Activated T-helper 1 cell treated with Interleukin-2 at 50 U/mL for 16 hours (primary cell): Measurements from ENCODE around the gene DMAC2.
"Not testable (repeated sequence)": the region's sequence is repeated elsewhere in the genome, so short reads cannot be mapped to it uniquely, and the experiment has no call there.

Experiments used
- DNase-seq: peaks from one replicate; pipeline ENCODE4 v3.0.0-alpha.2; 2020; ENCODE audit warnings: low read depth

The DMAC2 gene

DNA sequence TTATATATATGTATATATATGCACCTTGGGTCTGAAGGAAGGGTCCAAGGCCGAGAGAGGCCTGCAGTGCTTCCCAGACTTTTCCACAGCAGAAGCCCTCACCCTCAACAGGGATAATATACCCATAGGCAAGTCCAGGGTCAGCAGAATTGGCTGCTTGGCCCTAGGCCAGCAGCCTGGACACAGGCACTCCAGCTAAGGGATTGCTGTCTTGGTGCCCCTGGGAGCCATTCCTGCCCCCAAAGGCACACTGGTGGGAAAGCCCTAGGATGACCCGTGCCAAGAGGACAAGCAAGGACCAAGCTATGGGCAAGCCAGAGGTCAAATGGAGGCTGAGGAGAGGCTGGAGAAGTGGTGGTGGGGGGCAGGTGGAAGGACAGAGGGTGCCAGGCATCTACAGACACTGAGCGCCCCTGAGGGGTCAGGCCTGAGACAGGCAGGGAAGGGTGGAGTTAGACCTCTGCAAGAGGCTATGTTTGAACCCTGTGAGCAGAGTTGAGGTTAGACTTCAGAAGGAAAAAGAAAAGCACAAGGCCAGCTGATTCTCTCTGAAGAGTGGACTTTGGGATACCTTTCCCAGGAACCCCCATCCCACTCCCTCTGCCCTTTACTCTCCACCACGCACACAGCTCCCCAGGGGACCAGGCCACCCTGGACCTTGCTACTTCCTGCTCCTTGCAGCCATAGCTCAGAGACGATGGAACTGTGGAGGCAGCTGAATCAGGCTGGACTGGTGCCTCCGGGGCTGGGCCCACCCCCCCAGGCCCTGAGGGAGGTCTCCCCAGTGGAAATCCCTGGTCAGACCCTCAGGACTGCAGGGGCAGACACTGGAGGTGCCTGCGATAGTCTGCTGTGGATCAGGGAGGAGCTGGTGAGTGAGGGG, 3.0 kb upstream of the DMAC2 start, which contains the start of gene ERICH4:
Gene ERICH4, plus strand, starts transcription at position 684 of the 883 bp plus-strand sequence. Its CDS starts 14 bp downstream, at position 698.
- no peak for DNase-seq

DNA sequence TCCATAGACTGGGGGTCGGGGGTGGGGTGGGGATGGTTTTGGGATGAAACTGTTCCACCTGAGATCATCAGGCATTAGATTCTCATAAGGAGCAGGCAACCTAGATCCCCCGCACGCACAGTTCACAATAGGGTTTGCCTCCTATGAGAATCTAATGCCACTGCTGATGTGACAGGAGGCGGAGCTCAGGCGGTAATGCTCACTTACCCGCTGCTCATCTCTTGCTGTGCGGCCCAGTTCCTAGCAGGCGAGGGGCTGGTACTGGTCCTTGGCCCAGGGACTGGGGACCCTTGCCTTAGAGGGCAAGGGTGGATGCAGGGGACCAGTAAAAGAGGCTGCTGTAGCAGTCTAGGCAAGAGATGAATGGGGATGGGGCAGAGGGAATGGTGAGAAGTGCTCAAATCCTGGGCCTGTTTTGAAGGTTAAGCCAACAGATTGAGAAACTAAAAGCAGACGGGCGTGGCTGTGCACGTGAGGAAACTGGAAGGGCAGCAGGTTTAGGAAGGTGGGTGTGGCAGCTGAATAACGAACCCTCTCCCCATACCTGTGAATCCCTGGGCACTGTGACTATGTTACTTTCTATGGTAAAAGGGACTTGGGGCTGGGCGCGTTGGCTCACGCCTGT, 1.7 kb upstream of the DMAC2 start:
- DNase-seq: no peak

DNA sequence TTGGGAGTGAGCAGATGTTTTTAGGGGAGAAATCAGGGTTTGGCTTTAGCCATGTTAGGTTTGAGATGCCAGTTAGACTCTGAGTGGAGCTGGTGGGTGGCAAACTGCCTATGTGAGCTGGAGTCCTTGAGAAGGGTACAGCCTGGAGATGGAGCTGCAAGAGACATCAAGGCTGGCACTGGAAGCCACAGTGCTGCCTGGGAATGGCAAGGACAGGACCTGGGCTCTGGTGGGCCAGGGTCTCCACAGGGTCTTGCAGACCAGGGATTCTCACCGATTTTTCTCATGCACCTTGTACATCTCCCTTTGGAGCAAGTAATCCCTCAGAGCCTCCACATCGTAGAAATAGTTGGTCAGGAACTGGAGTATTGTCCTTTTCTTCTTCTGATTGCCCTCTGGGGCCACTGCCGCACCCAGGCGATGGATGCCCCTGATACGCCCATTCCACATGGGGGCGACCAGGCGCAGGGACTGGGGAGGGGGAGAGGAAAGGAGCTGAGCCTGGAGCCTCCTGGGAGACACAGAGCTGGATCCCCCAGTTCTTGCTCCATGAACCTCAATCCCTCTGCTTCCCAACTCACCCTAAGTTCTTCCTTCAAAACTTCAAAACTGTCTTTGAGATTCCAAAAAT, 1.7 kb downstream of the DMAC2 start:
- DNase-seq: no peak

DNA sequence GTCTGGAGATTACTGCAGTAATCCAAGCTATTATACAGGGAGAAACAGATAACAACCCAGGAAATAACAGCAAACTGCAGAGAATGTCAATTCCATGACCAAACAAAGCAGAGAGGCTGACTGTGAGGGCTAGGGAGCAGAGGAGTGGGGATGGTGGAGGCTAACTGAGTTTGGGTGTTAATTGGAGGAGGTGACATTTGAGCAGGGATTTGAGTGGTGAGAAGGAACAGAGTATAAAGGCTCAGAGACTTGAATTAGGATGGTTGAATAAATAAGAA, 3.1 kb downstream of the DMAC2 start:
- DNase-seq: no peak

DNA sequence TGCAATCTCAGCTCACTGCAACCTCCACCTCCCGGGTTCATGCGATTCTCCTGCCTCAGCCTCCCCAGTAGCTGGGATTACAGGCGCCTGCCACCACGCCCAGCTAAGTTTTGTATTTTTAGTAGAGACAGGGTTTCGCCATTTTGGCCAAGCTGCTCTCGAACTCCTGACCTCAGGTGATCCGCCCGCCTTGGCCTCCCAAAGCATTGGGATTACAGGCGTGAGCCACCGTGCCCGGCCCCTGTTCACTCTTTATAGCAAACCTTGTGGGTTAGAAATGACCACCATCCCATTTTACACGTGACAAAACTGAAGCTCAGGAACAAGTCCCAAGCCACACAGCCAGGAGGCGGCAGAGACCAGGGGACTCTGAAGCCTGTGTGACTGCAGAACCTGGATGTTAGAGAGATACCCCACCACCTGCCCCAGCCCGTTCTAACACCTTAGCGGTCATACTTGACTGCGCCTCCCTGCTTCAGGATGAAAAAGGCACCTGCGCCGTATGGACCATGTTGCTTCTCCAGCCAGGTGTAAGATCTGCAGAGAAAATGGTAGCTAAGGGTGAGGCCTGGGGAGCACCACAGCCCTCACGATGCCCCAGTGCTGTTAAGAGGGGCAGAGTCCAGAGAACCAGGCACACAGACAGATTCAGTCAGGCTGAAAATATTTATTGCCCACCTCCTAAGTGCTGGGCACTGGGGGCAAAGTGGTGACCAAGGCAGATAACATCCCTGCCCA, 3.6 kb downstream of the DMAC2 start:
- DNase-seq: no peak

DNA sequence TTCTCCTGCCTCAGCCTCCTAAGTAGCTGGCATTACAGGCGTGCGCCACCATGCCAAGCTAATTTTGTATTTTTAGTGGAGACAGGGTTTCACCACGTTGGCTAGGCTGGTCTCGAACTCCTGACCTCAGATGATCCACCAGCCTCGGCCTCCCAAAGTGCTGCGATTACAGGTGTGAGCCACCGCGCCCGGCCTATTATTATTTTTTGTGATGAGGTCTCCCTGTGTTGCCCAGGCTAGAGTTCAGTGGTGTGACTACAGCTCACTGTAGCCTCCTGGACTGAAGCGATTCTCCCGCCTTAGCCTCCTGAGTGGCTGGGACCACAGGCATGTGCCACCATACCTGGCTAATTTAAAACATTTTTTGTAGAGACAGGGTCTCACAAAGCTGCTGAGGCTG, 4.3 kb downstream of the DMAC2 start:
- DNase-seq: not testable (repeated sequence)

DNA sequence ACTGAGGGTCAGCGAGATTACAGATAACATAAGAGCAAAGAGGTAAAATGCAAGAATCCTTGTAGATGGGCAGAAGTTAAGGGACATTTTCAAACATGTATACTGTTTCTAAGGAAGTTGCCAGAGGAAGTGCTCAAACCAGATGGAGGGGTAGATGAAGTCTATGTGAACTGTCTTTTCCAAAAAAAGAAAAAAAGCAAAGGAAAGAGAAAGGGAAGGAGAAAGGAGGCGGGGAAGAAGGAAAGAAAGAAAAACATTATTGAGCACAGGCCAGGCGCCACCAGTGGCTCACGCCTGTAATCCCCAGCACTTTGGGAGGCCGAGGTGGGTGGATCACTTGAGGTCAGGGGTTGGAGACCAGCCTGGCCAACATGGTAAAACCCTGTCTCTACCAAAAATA, 5.3 kb downstream of the DMAC2 start:
- no peak for DNase-seq

DNA sequence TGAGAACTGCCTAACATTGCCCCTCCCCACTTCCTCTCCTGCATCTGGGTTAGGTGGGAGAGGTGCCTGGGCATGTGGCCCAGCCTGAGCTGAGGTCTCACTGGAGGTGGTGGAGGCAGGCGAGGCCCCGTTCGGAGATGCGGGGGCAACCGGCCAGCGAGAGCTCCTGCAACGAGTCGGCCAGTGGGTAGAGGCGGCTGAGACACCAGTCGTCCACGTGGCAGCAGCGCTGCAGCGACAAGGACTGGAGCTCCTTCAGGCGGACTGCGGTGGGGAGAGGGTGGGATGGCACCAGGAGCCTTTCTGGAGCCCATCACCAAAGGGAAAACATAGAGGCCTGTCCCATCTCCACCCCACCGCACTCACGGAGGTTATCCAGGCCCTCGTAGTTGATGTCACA, 6.5 kb downstream of the DMAC2 start:
- no peak for DNase-seq

DNA sequence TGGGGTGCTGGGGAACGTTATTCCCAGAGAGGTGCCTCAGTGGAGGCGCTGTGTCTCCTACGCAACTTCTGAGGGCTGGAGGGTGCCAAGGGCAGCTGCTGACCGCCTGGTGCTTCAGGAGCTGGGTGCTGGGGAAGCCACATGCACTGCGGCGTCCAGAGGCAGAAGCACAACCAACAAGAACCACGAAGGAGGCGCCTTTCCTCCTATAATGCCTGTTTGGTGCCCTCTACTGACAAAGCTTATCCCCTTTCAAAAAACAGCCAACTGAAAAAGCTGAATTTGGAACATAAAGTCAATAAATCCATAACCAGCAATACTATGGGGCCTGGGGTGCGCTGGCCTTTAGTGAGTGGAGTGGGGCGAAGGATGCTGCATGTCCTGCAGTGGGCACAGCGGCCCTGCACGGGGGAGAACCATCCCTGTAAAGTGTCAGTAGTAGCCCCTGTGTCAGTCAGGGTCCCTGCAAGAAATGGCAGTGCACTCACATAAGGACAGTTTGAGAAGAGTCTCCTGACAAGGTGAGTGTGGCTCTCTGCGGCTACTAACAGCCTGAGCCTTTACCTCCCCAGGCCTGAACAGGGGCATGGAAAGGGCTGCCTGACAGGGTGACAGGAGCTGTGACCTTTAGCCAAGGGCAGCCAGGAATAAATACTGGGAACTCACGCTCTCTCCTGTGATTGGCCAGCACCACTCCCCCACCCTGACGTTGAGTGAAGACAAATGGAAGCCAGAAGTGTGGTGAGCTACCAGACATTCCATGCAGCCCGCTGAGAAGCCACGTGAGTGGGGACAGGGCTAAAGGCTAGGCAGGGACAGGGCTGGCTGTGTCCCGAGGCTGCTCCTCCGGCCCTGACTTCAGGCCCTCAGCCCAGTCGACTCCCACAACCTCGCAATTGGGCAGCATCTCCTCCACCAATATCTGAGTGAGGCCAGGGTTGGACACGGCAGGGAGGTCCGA, 8.0 kb downstream of the DMAC2 start:
- DNase-seq: no peak

DNA sequence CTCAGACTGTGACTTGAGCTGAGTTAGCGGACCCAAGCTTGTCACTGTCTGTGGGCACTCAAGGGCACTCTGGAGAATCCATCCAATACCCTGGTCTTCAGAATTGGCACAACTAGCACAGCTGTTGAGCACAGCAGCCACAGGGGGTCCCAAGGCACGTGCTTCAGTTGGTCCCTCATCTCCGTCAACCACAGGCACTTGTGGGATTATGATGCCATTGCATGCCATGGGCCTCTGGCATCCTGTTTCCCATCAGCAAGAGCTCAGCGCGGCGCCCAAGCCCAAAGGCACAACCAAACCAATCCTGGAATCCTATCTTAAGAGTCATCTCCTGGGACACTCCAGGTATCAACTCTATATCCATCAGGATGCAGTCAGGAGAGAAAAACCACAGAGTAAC, 8.8 kb downstream of the DMAC2 start:
- DNase-seq: no peak

DNA sequence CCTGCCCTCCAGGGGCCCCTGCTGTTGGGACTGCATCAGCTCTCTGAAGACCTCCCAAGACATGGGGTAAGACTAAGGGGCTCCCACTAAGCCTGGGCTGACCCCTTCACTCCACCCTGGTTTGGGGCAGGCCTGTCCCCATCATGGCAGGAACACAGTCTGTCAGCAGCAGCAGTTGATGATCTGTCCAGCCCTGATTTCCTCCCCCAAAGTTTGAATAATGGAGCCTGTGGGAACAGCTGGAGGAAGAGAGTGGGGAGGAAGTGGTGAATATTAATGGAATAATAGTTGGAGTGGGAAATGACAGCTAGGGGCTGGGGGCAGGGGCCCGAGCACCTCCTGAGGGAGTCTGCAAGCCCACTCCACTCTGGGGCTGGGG, 11.2 kb downstream of the DMAC2 start:
- no peak for DNase-seq

DNA sequence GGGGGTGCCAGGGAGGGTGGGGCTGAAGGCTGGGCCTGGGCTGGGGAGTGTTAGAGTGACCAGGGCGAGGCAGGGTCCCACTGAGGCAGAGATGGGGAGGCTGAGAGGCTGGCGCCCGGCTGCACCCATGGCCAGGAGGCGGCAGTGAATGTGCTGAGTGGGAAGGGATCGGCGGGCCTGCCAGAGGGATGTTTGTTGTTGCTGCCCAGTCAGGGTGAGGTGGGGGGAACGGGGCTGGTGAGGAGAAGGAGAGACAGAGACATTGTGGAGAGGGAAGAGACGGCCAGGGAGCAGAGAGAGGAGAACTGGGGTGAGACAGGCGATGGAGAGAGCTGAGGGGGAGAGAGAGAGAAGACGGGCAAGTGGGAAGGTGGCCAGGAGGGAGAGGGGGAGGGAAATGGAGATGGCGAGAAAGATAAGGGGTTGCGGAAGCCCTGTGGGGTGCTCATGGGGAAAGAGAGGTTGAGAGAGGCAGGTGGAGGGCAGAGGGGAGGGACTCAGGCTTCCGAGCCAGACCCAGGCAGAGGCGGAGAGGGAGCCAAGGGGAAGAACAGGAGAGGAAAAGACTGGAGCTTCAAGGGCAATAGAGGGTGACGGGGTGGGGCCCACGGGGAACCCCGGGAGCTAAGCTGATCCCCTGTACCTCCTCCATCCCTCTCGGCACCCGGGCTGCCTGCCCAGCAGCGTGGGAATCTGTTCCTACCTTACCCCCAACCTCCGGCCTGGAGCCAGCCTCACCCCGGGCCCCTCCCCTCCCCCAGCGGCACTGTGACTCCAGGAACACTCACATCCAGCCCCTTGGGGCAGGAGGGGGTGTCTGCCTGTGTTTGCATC, 11.8 kb downstream of the DMAC2 start:
- peak; percentile 34 for DNase-seq

DNA sequence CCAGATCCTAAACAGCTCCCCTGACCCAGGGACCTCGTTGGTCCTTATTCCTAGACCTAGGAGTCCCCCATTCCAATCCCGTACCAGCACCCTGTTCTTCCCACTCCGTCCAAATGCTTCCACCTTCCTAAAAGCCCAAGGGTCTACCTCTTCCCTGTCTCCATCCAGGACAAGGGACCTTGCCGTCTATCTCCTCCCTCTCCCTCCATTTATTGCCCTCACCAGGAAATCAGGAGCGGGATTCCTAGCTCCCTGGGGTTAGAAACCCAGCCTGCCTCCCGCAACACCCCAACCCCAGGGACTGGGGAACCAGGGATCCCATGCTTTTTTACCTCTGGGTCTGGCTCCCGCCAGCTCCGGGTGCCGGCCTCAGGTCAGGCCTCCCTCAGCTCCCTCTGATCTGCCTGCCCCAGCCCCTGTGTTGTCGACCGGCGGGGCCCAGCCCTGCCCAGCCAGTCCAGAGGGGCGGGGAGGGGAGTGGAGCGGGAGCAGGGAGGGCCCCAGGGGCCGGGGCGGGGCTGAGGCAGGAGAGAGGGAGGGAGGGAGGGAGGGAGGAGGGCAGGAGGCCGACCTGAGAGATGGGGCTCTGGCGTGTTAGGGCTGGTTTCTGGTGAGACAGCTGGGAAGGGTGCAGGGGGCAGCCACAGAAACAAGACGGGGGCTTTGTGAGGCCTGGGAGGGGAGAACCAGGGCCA, 12.6 kb downstream of the DMAC2 start, which contains the start of gene B3GNT8:
Gene B3GNT8, minus strand, starts transcription at position 423 of the 695 bp plus-strand sequence. CDS start 596 bp downstream, outside the sequence.
- DNase-seq: peak; percentile 15

DNA sequence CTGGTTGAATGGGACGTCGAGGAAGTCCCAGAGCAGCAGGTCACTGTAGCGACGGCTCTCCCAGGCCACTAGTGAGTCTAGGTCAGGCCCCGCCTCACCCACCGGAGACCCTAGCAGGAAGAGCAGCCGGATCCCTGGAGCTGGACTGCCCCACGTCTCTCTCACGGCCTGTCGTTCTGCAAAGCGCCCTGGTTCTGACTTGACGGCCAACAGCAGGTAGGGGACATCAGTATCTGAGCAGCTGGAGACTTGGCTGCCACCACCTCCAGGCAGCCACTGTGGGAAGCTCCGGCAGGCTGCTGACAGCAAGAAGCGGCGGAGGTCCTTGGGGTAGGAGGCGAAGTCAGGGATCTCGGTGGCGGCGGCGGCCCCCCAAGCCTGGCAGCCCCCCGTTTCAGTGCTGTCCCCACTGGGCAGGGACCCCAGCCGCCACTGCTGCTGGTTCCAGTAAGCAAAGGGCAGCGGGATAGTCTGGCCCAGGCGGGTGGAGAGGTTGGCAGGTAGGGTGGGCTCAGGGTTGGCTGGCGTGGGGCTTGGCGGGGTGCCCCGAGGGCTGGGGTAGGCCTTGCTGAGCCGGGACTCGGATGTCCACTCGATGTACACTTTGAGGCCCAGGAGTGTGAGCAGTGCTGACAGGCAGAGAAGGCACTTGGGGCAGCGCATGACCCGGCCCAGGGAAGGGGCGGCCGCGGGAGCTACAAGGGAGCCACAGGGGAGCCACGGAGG, 13.4 kb downstream of the DMAC2 start:
- DNase-seq: no peak

DNA sequence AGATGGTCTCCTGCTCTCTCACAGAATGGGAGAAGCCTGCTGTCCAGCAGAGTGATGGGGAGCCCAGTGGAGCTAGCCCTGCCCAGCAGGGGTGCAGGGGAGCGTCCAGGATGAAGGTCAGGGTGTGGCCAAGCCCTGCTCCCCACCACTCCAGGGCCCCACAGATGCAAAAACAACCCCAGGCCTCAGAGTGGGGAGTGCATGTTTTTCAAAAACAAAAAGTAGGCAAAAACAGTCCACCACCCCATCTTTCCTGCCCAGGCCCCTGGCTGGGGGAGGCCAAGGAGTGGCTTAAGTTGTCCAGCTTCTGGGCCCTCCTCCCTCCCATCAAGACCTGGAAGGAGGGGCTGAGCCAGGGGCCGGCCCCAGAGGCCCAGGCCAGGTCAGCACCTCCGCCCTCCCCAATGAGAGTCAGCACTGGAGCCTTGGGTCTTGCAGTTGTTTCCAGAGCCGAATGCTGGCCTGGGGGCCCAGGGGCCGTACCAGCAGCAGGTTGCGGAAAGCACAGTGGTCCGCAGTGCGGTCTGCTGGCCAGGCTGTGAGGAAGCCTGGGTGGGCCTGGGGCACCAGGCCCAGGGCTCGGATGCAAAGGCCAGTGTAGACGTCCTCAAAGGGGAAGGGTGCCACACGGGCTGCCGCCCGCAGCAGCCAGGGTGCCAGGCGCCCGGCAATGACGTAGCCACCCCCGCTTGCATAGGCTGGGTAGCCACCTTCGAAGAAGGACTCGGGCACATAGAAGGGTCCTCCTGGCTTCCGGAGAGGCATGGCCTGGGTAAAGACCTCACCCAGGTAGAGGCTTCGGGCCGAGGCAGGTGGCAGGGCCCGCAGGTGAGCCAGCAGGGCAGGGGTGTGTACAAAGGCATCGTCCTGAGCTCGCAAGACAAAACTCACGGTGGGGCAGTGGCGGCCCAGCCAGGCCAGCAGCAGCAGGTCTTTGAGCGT, 14.3 kb downstream of the DMAC2 start:
- no peak for DNase-seq

DNA sequence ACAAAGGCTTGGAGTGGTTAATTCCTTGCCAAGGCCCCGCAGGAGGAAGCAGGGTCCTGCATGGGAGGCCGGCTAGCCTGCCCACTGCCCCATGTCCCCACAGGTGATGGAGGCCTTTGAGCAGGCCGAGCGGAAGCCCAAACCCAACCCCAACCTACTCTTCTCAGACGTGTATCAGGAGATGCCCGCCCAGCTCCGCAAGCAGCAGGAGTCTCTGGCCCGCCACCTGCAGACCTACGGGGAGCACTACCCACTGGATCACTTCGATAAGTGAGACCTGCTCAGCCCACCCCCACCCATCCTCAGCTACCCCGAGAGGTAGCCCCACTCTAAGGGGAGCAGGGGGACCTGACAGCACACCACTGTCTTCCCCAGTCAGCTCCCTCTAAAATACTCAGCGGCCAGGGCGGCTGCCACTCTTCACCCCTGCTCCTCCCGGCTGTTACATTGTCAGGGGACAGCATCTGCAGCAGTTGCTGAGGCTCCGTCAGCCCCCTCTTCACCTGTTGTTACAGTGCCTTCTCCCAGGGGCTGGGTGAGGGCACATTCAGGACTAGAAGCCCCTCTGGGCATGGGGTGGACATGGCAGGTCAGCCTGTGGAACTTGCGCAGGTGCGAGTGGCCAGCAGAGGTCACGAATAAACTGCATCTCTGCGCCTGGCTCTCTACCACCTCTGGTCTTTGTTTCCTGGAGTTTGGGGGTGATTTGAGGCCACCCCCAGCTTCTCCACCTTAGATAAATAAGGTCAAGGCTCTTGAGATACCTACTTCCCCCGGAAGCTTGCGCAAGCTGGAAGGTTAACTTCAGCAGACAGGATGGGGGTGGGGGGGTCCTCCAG, 15.2 kb downstream of the DMAC2 start:
- no peak for DNase-seq

DNA sequence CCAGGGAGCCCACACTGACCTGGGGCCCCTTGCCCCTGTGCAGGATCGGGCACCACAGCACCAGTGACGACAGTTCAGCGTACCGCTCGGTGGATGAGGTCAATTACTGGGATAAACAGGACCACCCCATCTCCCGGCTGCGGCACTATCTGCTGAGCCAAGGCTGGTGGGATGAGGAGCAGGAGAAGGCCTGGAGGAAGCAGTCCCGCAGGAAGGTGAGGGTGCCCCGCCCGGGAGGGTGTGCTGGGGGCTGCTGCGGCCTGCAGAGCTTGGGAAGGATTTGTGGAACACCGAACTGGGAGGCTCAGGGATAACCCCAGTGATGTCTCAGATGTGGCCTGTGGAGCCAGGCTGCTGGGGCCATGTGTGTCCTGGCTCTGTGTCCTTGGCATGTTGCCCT, 16.8 kb downstream of the DMAC2 start:
- DNase-seq: no peak
